Measurements from ENCODE around the gene KRTAP9-3. TPM values are rescaled to one million over a fixed set of nuclear protein-coding genes. Genes with fewer than 3 reads are reported as not detected.
"Not testable (repeated sequence)": the region's sequence is repeated elsewhere in the genome, so short reads cannot be mapped to it uniquely, and the experiment has no call there.

KRTAP9-3 gene, protein sequence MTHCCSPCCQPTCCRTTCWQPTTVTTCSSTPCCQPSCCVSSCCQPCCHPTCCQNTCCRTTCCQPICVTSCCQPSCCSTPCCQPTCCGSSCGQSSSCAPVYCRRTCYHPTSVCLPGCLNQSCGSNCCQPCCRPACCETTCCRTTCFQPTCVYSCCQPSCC
- not detected for polyA plus RNA-seq (2013, experiment 1 of 2; ENCODE audit: insufficient read length)
- polyA plus RNA-seq (2013, experiment 2 of 2; ENCODE audit: insufficient read length), result not detected

DNA sequence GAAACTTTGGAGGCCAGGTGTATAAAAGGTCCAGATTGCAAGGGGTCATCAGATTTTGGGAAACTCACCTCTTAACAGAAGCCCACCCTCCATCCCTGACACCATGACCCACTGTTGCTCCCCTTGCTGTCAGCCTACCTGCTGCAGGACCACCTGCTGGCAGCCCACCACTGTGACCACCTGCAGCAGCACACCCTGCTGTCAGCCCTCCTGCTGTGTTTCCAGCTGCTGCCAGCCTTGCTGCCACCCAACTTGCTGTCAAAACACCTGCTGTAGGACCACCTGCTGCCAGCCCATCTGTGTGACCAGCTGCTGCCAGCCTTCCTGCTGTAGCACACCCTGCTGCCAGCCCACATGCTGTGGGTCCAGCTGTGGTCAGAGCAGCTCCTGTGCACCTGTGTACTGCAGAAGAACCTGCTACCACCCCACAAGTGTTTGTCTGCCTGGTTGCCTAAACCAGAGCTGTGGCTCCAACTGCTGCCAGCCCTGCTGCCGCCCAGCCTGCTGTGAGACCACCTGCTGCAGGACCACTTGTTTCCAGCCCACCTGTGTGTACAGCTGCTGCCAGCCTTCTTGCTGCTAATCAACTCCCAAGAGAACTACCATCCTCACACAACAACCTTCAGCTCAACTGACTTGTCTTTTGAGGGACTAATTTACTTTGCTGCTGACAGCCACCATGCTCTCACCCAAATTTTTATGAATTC lies at the start of gene KRTAP9-3:
TSS of gene KRTAP9-3 (plus strand) at position 51 of the 707 bp plus-strand sequence. CDS start at position 104, 53 bp downstream.
- DNase-seq, result not testable (repeated sequence)

DNA sequence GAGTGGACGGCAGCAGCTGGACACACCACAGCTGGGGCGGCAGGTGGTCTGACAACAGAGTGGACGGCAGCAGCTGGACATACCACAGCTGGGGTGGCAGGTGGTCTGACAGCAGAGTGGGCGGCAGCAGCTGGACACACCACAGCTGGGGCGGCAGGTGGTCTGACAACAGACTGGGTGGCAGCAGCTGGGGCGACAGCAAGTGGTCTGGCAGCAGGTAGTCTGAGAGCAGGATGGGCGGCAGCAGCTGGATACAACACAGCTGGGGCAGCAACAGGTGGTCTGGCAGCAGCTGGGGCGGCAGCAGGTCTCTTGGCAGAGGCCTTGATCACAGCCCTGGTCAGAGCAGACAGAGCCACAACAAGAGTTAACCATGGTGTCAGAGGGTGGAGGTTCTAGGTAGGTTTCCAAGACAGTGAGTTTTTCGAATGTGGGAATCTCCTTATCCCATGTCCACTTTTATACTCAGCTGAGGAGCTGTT lies 47.7 kb upstream of the KRTAP9-3 start, which contains the start of gene KRTAP4-1:
TSS of gene KRTAP4-1 (minus strand) at position 432 of the 482 bp plus-strand sequence. CDS start at position 375, 57 bp downstream.
- no peak for DNase-seq

DNA sequence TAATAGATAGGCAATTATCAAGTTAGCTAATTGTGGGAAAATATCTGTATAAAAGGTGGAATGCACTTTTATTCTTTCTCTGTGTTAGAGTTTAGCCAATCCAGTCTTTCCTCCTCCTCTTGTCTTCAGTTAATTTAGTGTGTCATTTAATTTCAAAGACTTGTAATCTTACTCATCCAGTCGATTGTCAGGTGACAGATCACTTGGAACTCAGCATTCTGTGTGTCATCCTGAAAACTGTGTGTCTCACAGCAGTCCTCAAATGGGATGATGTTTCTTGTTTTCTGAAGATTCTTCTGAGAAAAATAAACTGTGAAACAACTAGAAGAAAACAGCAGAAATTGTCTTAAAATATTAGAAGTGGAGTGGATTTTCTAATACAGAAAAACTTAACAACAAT lies 47.2 kb upstream of the KRTAP9-3 start:
- DNase-seq, result no peak

DNA sequence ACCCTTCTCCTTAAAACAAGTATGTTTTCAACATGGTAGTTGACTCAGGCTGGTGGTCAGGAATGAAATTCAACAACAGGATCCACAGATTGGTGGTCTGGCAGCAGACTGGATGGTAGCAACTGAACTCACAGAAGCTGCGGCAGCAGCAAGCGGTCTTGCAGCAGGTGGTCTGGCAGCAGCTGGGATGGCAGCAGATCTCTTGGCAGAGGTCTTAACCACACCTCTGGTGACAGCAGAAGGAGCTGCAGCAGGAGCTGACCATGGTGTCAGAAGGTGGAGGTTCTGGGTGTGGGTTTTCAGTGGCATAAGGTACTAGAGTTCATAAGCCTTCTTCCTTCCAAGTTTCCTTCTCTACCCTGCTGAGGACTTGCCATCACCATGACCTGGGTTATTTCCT lies 45.4 kb upstream of the KRTAP9-3 start:
- DNase-seq, result no peak

DNA sequence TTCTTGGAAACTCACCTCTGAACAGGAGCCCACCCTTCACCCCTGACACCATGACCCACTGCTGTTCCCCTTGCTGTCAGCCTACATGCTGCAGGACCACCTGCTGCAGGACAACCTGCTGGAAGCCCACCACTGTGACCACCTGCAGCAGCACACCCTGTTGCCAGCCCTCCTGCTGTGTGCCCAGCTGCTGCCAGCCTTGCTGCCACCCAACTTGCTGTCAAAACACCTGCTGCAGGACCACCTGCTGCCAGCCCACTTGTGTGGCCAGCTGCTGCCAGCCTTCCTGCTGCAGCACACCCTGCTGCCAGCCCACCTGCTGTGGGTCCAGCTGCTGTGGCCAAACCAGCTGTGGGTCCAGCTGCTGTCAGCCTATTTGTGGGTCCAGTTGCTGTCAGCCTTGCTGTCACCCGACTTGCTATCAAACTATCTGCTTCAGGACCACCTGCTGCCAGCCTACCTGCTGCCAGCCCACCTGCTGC lies 42.4 kb upstream of the KRTAP9-3 start, which contains the start of gene KRTAP9-1:
TSS of gene KRTAP9-1 (plus strand) at position 51 of the 482 bp plus-strand sequence. CDS start at position 51, 0 bp downstream.
- DNase-seq, result not testable (repeated sequence)

DNA sequence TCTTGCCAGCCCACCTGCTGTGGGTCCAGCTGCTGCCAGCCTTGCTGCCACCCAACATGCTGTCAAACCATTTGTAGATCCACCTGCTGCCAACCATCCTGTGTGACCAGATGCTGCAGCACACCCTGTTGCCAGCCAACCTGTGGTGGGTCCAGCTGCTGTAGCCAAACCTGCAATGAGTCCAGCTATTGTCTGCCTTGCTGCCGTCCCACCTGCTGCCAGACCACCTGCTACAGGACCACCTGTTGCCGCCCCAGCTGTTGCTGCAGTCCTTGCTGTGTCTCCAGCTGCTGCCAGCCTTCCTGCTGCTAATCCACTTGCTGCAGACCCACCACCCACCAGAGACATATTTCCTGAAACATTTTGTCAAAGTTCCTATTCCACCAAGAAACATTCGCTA lies 41.9 kb upstream of the KRTAP9-3 start:
- DNase-seq, result no peak

DNA sequence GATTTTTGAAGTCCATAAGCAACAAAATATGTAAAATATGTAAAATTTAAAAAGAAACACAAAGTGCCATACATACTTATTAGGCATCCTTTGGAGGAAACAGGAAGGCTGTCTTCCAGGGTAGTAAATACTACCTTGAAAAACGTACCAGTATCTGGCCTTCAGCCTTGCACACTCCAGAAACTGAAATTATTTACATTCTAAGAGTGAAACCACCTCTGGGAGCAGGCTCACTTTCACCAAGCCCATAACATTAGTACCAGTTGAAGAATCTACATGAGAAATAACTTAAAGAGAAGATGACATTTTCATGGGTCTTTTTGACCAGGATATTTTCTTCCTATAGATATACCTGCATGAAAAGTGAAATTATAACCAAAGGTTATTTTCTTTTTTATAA lies 36.2 kb upstream of the KRTAP9-3 start:
- no peak for DNase-seq

DNA sequence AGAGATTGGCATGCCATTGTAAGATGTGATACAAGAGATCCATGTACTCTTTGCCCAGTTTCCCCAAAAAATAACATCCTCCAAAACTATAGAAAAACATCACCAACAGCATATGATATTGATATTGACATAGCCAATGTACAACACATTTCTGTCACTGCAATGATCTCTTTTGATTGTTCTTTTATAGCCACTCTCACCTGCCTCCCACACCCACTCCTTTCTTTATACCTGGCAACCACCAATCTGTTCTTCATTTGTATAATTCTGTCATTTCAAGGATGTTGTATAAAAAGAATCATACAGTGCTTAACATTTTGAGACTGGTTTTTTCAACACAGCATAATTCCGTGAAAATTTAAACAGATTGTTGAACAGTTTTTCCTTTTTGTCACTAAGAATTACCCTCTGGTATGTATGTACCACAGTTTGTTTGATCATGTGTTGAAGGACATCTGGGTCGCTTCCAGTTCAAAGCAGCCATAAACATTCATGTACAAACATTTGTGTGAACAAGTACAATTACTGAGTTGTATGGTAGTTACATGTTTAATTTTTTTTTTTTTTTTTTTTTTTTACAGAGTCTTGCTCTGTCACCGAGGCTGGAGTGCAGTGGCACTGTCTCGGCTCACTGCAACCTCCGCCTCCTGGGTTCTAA lies 32.7 kb upstream of the KRTAP9-3 start:
- no peak for DNase-seq

DNA sequence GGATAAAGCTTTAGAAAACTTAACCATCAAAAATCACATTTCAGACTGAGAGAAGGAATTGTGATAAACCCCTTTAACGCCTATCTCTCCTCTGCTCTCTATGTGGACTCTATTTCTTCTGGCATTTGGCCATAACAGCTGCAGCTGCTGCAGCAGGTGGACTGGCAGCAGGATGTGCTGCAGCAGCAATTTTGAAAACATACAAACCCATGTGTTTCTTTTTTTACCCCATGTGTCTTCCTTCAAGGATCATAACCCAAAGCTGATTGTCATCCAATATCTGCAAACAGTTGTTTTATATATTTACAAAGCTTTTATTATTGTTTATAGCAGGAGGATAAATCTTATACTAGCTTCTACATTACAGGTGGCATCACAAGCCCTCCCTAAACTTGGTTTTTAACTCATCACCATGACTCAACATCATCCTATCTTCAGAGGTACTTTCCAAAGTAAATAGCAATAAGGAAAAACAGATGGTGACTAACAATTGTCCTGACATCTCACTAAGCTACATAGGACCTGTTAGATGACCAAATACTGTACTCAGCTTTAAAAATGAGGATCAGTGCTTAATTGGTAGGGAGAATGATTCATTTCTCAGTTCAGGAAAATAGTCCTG lies 20.3 kb upstream of the KRTAP9-3 start:
- DNase-seq, result peak; percentile 23

DNA sequence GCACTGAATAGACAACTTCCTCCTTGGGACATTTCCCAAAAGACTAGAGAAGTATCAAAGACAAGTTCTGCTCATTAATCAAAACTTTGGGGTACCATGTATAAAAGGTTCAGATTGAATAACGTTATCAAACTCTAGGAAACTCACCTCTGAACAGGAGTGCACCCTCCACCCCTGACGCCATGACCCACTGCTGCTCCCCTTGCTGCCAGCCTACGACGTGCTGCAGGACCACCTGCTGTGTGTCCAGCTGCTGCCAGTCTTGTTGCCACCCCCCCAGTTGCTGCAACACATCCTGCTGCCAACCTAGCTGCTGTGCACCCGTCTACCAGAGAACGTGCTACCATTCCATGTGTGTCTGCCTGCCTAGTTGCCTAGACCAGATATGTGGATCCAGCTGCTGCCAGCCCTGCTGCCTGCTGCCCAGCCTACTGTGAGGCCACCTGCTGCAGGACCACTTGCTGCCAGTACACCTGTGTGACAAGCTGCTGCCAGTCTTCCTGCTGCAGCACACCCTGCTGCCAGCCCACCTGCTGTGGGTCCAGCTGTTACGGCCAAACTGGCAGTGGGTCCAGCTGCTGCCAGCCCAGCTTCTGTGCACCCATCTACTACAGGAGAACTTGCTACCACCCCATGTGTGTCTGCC lies 19.6 kb upstream of the KRTAP9-3 start:
- no peak for DNase-seq

DNA sequence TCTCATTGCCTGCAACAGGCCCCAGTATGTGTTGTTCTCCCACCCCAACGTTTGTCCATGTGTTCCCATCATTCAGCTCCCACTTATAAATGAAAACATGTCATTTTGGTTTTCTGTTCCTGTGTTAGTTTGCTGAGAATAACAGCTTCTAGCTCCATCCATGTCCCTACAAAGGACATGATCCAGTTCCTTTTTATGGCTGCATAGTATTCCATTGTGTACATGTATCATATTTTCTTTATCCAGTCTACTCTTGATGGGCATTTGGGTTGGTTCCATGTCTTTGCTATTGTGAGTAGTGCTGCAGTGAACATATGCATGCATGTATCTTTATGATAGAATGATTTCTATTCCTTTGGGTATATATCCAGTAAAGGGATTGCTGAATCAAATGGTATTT lies 16.6 kb upstream of the KRTAP9-3 start:
- DNase-seq, result no peak

DNA sequence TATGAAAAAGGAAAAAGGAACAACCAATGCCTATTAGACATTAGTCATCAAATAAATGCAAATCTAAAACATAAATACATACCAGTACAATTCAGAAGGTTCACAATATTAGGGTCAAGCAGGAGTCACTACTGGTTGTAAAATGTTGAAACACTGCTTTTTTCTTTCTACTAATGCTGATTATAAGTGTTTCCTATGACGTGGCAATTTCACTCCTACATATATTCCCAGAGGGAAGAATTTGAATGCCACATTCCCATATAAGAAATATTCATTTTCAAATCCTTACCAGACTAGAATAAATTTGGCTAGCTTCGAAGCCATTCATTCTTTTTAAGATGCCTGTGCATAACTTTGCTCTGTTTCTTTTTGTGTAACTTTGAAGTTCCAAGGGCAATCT lies 8.4 kb upstream of the KRTAP9-3 start:
- DNase-seq, result peak; percentile 5

DNA sequence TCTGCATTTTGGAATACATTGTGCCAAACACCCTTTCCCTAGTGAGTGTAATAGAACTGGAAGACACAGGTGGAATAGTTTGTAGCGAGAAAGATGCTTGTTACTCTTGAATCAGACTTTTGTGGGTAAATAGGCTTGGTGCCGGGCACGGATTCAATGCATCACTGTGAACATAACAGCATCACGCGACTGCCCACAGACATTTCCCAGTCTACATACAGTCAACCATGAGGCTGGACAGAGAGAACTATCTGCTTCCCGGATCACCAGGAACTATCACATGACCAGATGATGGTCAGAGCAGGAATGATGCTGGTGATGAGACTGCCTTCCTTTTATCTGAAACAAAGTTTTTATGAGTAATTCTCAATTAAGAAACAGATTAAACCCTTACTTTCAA lies 6.2 kb upstream of the KRTAP9-3 start:
- DNase-seq, result no peak

DNA sequence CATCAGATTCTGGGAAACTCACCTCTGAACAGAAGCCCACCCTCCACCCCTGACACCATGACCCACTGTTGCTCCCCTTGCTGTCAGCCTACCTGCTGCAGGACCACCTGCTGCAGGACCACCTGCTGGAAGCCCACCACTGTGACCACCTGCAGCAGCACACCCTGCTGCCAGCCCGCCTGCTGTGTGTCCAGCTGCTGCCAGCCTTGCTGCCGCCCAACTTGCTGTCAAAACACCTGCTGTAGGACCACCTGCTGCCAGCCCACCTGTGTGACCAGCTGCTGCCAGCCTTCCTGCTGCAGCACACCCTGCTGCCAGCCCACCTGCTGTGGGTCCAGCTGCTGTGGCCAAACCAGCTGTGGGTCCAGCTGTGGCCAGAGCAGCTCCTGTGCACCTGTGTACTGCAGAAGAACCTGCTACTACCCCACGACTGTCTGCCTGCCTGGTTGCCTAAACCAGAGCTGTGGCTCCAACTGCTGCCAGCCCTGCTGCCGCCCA lies 5.6 kb upstream of the KRTAP9-3 start, which contains the start of gene KRTAP9-2:
TSS of gene KRTAP9-2 (plus strand) at position 51 of the 498 bp plus-strand sequence. CDS start at position 58, 7 bp downstream.
- not testable (repeated sequence) for DNase-seq

DNA sequence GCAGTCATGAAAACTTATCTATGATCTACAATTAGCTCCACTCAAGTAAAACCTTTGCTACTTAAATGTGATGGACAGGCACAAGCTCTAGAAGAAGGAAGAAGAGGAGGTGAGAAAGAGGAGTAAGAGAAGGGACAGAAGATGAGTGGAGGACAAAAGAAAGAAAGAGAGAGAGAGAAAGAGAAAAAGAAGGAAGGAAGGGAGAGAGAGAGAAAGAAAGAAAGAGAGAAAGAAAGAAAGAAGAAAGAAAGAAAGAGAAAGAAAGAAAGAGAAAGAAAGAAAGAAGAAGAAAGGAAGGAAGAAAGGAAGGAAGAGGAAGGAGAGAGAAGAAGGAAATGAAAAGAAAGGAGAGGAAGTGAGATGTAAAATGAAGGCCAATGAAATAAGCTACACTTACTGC lies 2.2 kb upstream of the KRTAP9-3 start:
- DNase-seq, result no peak

DNA sequence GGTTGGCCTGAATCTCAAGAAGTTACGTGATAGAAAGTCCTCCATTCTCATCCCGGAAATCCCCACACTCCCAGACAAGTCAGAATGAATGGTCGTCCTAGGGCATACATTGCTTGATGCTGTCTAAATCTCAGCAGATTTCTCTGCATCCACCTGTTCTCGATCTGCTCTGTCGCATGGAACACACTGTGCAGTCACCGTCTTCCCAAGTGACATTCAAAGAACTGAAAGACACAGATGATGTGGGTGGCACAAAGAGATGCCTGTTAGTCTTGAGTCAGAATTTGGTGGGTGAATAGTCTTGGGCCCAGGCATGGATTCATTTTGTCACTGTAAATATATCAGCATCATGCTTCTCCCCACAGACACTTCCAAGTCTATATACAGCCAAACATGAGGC lies 518 bp upstream of the KRTAP9-3 start:
- no peak for DNase-seq

DNA sequence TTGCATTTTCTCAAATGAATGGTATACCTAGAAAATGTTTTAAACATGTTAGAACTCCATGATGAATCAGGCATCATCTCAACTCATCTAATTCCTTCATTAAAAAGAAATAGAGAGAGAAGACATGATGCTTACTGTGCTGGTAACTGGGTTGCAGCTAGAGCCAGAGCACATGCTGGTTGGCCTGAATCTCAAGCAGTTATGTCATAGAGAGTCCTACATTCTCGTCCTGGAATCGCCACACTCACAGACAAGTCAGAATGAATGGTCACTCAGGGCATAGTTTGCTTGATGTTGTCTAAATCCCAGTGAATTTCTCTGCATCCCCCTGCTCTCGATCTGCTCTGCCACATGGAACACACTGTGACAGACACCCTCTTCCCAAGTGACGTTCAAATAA lies 4.9 kb downstream of the KRTAP9-3 start:
- DNase-seq, result not testable (repeated sequence)

DNA sequence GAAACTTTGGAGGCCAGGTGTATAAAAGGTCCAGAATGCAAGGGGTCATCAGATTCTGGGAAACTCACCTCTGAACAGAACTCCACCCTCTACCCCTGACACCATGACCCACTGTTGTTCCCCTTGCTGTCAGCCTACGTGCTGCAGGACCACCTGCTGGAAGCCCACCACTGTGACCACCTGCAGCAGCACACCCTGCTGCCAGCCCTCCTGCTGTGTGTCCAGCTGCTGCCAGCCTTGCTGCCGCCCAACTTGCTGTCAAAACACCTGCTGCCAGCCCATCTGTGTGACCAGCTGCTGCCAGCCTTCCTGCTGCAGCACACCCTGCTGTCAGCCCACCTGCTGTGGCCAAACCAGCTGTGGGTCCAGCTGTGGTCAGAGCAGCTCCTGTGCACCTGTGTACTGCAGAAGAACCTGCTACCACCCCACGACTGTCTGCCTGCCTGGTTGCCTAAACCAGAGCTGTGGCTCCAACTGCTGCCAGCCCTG lies 5.7 kb downstream of the KRTAP9-3 start, which contains the start of gene KRTAP9-8:
TSS of gene KRTAP9-8 (plus strand) at position 51 of the 489 bp plus-strand sequence. CDS start at position 104, 53 bp downstream.
- not testable (repeated sequence) for DNase-seq

DNA sequence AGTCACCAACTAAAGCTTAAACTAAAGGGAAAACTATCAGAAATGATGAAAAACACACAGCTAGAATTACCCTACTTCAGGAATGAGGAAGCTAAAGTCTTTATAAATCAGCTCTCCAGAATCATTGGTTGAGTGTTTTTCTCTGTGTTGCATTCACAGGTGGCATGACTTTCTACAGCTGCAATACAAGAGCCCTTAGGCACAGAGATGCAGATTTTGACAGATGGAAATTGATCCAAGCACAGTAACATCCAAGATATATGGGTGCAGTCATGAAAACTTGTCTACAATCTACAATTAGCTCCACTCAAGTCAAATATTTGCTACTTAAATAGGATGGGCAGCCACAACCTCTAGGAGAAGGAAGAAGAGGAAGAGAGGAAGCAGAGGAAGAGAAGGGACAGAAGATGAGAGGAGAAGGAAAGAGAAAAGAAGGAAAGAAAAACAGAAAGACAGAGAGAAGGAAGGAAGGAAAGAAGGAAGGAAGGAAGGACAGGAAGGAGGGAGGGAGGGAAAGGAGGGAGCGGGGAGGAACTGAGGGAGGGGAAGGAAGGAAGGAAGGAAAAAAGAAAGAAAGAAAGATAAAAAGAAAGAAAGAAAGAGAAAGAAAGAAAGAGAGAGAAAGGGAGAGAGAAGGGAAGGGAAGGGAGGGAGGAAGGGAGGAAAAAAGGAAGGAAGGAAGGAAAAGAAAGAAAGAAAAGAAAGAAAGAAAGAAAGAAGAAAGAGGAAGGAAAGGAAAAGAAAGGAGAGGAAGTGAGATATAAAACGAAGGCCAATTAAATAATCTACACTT lies 14.9 kb downstream of the KRTAP9-3 start:
- DNase-seq, result not testable (repeated sequence)

DNA sequence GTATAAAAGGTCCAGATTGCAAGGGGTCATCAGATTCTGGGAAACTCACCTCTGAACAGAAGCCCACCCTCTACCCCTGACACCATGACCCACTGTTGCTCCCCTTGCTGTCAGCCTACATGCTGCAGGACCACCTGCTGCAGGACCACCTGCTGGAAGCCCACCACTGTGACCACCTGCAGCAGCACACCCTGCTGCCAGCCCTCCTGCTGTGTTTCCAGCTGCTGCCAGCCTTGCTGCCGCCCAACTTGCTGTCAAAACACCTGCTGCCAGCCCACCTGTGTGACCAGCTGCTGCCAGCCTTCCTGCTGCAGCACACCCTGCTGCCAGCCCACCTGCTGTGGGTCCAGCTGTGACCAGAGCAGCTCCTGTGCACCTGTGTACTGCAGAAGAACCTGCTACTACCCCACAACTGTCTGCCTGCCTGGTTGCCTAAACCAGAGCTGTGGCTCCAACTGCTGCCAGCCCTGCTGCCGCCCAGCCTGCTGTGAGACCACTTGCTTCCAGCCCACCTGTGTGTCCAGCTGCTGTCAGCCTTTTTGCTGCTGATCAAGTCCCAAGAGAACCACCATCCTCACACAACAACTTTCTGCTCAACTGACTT lies 17.5 kb downstream of the KRTAP9-3 start, which contains the start of gene KRTAP9-4:
TSS of gene KRTAP9-4 (plus strand) at position 51 of the 604 bp plus-strand sequence. CDS start at position 85, 34 bp downstream.
- DNase-seq, result not testable (repeated sequence)
